ENCODE results near the gene SF3B3.
A peak's percentile ranks its signal among the peaks of the same experiment; 100 is the strongest.

The SF3B3 gene

GRCh38 chr16:70523743-70524398, at the start of gene SF3B3:
Gene SF3B3, plus strand, starts transcription at chr16:70523816. Its CDS starts 2,841 bp downstream, at chr16:70526657.
- DNase-seq: peak; percentile 46 to 96 (median 88)

- no peak for DNase-seq
Observed at GRCh38 chr16:70474320-70475053, 49.1 kb upstream of the SF3B3 start.

GRCh38 chr16:70475054-70475871, 48.4 kb upstream of the SF3B3 start:
- DNase-seq: no peak

- no peak for DNase-seq
Observed at GRCh38 chr16:70476272-70477020, 47.2 kb upstream of the SF3B3 start.

- no peak for DNase-seq
Observed at GRCh38 chr16:70478169-70478568, 45.4 kb upstream of the SF3B3 start.

GRCh38 chr16:70478912-70479341, 44.7 kb upstream of the SF3B3 start:
- no peak for DNase-seq

GRCh38 chr16:70480127-70481105, 43.2 kb upstream of the SF3B3 start:
- peak in 1 of 3 experiments; percentile 31 for DNase-seq

GRCh38 chr16:70481929-70482536, 41.6 kb upstream of the SF3B3 start:
- DNase-seq: no peak

- DNase-seq: no peak
Observed at GRCh38 chr16:70482624-70483023, 41.0 kb upstream of the SF3B3 start.

- peak in 1 of 3 experiments; percentile 54 for DNase-seq
Observed at GRCh38 chr16:70483426-70483825, 40.2 kb upstream of the SF3B3 start.

GRCh38 chr16:70484867-70485266, 38.7 kb upstream of the SF3B3 start:
- no peak for DNase-seq

- DNase-seq: no peak
Observed at GRCh38 chr16:70490261-70490660, 33.4 kb upstream of the SF3B3 start.

GRCh38 chr16:70493802-70494201, 29.8 kb upstream of the SF3B3 start:
- DNase-seq: no peak

GRCh38 chr16:70494202-70494770, 29.3 kb upstream of the SF3B3 start:
- no peak for DNase-seq

- no peak for DNase-seq
Observed at GRCh38 chr16:70494777-70495176, 28.8 kb upstream of the SF3B3 start.

- no peak for DNase-seq
Observed at GRCh38 chr16:70495425-70496182, 28.0 kb upstream of the SF3B3 start.

- DNase-seq: no peak
Observed at GRCh38 chr16:70496513-70496912, 27.1 kb upstream of the SF3B3 start.

- DNase-seq: no peak
Observed at GRCh38 chr16:70508752-70509151, 14.9 kb upstream of the SF3B3 start.

GRCh38 chr16:70510216-70510615, 13.4 kb upstream of the SF3B3 start:
- DNase-seq: no peak

GRCh38 chr16:70511833-70512232, 11.8 kb upstream of the SF3B3 start:
- no peak for DNase-seq
